Mesenteric fat pad (tissue), 1 donor: ENCODE results near the gene PPHLN1. TPM values are rescaled to one million over a fixed set of nuclear protein-coding genes. Genes with fewer than 3 reads are reported as not detected.
"Not testable (repeated sequence)": the region's sequence is repeated elsewhere in the genome, so short reads cannot be mapped to it uniquely, and the experiment has no call there.

ENCODE experiments used
- DNase-seq: peaks from one replicate; pipeline ENCODE4 v3.0.0-alpha.2; 2020; ENCODE audit warnings: low spot score
- total RNA-seq: library from RNA; stranded (reverse); fragmentation: NEBNext Ultra II Directional; extraction: Animal tissue kit (Norgen Biotek cat#: 25700); gene quantifications from one replicate; pipeline ENCODE4 v1.2.1, GENCODE V29; 2021
- donor health status: DM: yes; HTN: yes; CAD: no.

PPHLN1 gene
- total RNA-seq, 1 donor from 2014 or later, result 39.6 TPM

DNA sequence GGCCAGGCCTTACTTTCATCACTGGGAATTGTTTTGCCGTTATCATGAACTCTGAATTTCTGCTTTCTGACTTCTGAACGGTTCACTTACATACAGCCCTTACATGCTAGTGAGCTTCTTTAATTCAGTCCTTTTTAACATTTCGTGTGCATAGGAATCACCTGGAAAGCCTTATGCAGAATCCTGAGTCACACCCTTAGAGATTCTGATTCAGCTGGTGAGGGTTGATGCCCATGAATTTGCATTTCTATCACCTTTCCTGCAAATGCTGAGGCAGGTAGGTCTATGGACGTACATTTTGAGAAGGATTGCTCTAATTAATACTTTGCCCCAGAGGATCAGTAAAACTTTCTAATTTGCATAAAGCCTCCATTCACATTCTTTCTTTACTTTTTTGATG lies 44.0 kb downstream of the PPHLN1 start:
- no peak for DNase-seq

GRCh38 chr12:42372154-42372791 lies 46.3 kb downstream of the PPHLN1 start:
- no peak for DNase-seq

GRCh38 chr12:42373669-42374068 lies 47.7 kb downstream of the PPHLN1 start:
- DNase-seq, result no peak

GRCh38 chr12:42380733-42381132 lies 54.8 kb downstream of the PPHLN1 start:
- DNase-seq, result no peak

GRCh38 chr12:42382013-42382696 lies 56.2 kb downstream of the PPHLN1 start:
- no peak for DNase-seq

- DNase-seq, result no peak
These were observed 59.4 kb downstream of the PPHLN1 start for GRCh38 chr12:42385326-42385841.

- no peak for DNase-seq
These were observed 60.3 kb downstream of the PPHLN1 start for GRCh38 chr12:42386308-42386707.

DNA sequence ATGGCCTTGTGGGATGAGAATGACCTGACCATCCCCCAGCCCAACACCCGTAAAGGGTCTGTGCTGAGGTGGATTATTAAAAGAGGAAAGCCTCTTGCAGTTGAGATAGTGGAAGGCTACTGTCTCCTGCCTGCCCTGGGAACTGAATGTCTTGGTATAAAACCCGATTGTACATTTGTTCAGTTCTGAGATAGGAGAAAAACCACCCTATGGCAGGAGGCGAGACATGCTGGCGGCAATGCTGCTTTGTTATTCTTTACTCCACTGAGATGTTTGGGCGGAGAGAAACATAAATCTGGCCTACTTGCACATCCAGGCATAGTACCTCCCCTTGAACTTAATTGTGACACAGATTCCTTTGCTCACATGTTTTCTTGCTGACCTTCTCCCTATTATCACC lies 62.1 kb downstream of the PPHLN1 start:
- not testable (repeated sequence) for DNase-seq

GRCh38 chr12:42394429-42394828 lies 68.5 kb downstream of the PPHLN1 start:
- DNase-seq, result no peak

DNA sequence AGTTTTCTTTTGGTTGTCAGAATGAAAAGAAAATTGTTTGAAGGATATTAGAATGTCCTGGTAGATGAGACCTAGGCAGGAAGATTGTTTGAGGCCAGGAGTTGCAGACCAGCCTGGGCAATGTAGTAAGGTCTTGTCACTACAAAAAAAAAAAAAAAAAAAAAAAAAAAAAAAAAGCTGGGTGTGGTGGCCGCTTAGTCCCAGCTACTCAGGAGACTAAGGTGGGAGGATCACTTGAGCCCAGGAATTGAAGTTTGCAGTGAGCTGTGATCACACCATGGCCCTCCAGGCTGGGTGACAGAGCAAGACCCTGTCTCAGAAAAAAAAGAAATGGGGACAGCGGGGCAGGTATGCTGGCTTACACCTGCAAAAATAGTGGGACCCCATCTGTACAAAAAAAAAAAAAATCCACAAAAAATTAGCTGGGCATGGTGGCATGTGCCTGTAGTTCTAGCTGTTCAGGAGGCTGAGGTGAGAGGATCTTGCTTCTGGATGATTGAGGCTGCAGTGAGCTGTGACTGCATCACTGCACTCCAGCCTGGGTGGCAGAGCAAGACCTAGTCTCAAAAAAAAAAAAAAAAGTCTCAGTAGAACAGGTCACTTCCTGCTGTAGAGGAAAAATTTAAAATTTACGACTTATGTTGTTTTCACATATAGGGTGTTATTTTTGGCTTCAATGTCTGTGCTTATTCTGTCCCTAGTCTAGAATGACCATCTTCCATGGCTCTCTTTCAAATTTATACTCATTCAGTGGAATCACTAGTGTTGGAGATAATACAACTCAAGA lies 70.7 kb downstream of the PPHLN1 start:
- no peak for DNase-seq

- DNase-seq, result no peak
These were observed 76.9 kb downstream of the PPHLN1 start for GRCh38 chr12:42402821-42403411.

- DNase-seq, result no peak
These were observed 81.3 kb downstream of the PPHLN1 start for GRCh38 chr12:42407306-42407705.

DNA sequence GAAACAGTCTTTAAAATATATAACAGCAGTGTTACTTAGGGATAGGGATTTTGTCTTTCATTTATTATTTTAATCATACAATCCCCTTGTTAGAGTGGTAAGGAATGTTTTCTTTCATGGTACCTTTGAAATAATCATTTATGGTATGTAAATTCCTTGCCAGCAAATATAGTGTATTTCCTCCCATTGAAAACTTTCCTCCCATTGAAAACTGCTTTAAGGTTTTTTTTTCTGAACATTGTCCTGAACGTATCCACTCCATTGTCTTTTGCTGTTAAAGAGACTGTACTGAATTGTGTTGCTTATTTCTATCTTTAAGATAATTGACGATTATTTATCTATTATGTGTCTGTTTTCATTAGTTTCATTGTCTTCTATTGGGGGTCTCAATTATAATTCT lies 83.5 kb downstream of the PPHLN1 start:
- no peak for DNase-seq

DNA sequence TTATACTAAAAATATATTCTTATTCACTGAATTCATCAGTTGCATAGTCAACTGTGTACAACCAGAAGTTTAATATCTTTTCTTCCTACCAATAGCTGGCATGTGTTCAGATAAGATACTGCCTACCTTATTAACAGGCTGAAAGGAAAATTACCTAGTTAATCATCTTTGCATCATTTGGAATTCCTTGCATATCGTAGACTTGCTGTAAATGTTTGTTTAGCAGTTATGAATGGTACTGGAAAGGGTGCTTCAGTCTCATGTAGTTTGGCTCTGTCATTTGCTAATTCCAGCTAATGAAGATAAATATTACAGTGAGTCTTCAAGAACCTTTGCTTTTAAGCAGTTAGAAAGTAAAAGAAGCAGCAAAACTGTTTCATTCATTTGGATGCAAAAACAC lies 84.4 kb downstream of the PPHLN1 start:
- DNase-seq, result no peak

- DNase-seq, result no peak
These were observed 94.4 kb downstream of the PPHLN1 start for GRCh38 chr12:42420395-42420794.

- DNase-seq, result no peak
These were observed 96.1 kb downstream of the PPHLN1 start for GRCh38 chr12:42421844-42422779.

DNA sequence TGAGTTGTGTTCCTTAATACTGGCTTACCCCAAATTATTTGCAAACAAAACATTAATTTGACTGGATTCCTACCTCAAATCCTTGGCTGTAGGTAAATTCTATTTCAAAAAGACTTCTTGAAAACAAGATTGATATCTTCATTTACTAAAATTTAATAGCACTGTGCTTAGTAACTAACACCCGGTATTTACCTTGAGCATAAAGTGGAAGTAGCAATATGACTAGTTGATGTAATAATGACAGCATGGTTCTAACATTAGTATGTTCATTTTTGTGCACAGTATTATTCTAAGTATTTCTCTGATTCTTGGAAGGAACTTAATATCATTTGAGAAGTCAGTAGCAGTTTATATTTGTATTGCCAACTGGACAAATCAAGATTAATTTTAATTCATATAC lies 96.8 kb downstream of the PPHLN1 start:
- no peak for DNase-seq

DNA sequence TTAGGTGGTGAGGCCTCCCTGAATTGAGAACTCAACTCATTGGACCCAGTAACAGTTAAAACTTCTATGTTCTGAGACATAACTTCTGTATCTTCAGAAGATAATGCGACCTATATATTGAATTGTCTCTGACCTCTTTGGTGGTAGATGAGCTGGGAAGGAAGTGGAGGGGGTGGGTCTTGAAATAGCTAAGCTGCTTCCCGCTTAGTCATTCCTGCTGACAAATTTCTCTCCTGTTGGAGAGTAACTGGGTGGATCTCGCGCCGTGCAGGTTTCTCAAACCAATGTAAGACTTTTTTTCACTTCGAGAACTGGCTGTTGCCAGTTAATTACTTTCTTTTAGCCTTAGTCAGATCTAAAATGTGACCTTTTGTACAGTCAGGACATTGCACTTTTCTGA lies 100.8 kb downstream of the PPHLN1 start:
- DNase-seq, result no peak

- no peak for DNase-seq
These were observed 102.9 kb downstream of the PPHLN1 start for GRCh38 chr12:42428850-42429249.

GRCh38 chr12:42432517-42433140 lies 106.7 kb downstream of the PPHLN1 start:
- DNase-seq, result no peak
